ENCODE data around the gene NEB.

NEB gene

GRCh38 chr2:151774506-151774905, 40.2 kb upstream of the NEB start:
- Histone ChIP-seq H3K4me3 (ENCODE audit: extremely low read depth, insufficient read depth, low read length, poor library complexity, severe bottlenecking) (no peak overlapping the region), H3K9me3 (ENCODE audit: control insufficient read depth, low read length) (no peaks in the 10 kb centered on the region), H3K27ac (ENCODE audit: low read depth, low read length, severe bottlenecking) (no peak overlapping the region), H3K36me3 (ENCODE audit: control insufficient read depth, insufficient read depth, low read length) (peaks cover 35% of the 10 kb centered on the region), H3K4me1 (ENCODE audit: control insufficient read depth, insufficient read depth, low read length, poor library complexity, severe bottlenecking) (no peaks in the 10 kb centered on the region)
- no CpG with 5 or more reads among the region's 3 CpGs for WGBS, 2 experiments (ENCODE audit: insufficient coverage in 2 of 2)

- H3K27ac ChIP-seq (ENCODE audit: low read depth, low read length, severe bottlenecking) = no peak overlapping the region
- peaks cover 12% of the 10 kb centered on the region for H3K4me1 ChIP-seq (ENCODE audit: control insufficient read depth, insufficient read depth, low read length, poor library complexity, severe bottlenecking)
- no peaks in the 10 kb centered on the region for H3K9me3 ChIP-seq (ENCODE audit: control insufficient read depth, low read length)
- 92 to 94% methylated on average over 6 of the region's 10 CpGs for WGBS, 2 experiments (ENCODE audit: insufficient coverage in 2 of 2)
- peaks cover 19% of the 10 kb centered on the region for H3K36me3 ChIP-seq (ENCODE audit: control insufficient read depth, insufficient read depth, low read length)
- no peak overlapping the region for H3K4me3 ChIP-seq (ENCODE audit: extremely low read depth, insufficient read depth, low read length, poor library complexity, severe bottlenecking)
These were observed 37.5 kb upstream of the NEB start for GRCh38 chr2:151771599-151772358.

GRCh38 chr2:151770995-151771394, 36.7 kb upstream of the NEB start:
- no peaks in the 10 kb centered on the region for H3K9me3 ChIP-seq (ENCODE audit: control insufficient read depth, low read length)
- H3K4me3 ChIP-seq (ENCODE audit: extremely low read depth, insufficient read depth, low read length, poor library complexity, severe bottlenecking) = no peak overlapping the region
- H3K27ac ChIP-seq (ENCODE audit: low read depth, low read length, severe bottlenecking) = no peak overlapping the region
- no CpG with 5 or more reads among the region's 2 CpGs for WGBS, 2 experiments (ENCODE audit: insufficient coverage in 2 of 2)
- peaks cover 14% of the 10 kb centered on the region for H3K36me3 ChIP-seq (ENCODE audit: control insufficient read depth, insufficient read depth, low read length)
- peaks cover 18% of the 10 kb centered on the region for H3K4me1 ChIP-seq (ENCODE audit: control insufficient read depth, insufficient read depth, low read length, poor library complexity, severe bottlenecking)

GRCh38 chr2:151769606-151770005, 35.3 kb upstream of the NEB start:
- Histone ChIP-seq H3K9me3 (ENCODE audit: control insufficient read depth, low read length) (no peaks in the 10 kb centered on the region), H3K4me1 (ENCODE audit: control insufficient read depth, insufficient read depth, low read length, poor library complexity, severe bottlenecking) (peaks cover 21% of the 10 kb centered on the region), H3K36me3 (ENCODE audit: control insufficient read depth, insufficient read depth, low read length) (peaks cover under 1% of the 10 kb centered on the region), H3K27ac (ENCODE audit: low read depth, low read length, severe bottlenecking) (no peak overlapping the region), H3K4me3 (ENCODE audit: extremely low read depth, insufficient read depth, low read length, poor library complexity, severe bottlenecking) (no peak overlapping the region)
- no CpG with 5 or more reads among the region's 1 CpG for WGBS, 2 experiments (ENCODE audit: insufficient coverage in 2 of 2)

DNA sequence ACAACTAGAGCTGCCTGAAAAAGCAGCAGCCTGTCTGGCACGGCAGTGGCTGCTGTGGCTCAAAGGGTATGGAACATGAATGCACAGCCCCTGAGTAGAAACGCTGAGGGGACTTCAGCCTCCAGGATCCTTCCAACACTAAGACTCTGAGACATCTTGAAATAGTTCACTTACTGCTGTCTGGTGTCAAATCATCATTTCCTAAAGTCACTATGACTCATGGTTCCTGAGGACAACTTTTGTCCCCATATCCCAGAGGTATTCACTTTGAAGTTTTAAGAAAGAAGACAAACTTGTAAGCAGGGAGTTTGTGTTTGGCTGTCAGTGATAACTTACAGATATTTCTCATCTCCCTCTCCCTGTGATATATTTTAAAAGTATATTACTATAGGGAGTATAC, 33.3 kb upstream of the NEB start:
- peaks cover 21% of the 10 kb centered on the region for H3K4me1 ChIP-seq (ENCODE audit: control insufficient read depth, insufficient read depth, low read length, poor library complexity, severe bottlenecking)
- H3K27ac ChIP-seq (ENCODE audit: low read depth, low read length, severe bottlenecking) = no peak overlapping the region
- H3K36me3 ChIP-seq (ENCODE audit: control insufficient read depth, insufficient read depth, low read length) = no peaks in the 10 kb centered on the region
- H3K4me3 ChIP-seq (ENCODE audit: extremely low read depth, insufficient read depth, low read length, poor library complexity, severe bottlenecking) = no peak overlapping the region
- no peaks in the 10 kb centered on the region for H3K9me3 ChIP-seq (ENCODE audit: control insufficient read depth, low read length)
- WGBS, 2 experiments (ENCODE audit: insufficient coverage in 2 of 2) = 79 to 92% methylated on average over 2 of the region's 2 CpGs

- WGBS, 2 experiments (ENCODE audit: insufficient coverage in 2 of 2) = 90% methylated on average over 3 to 4 of the region's 4 CpGs
- Histone ChIP-seq H3K36me3 (ENCODE audit: control insufficient read depth, insufficient read depth, low read length) (no peaks in the 10 kb centered on the region), H3K9me3 (ENCODE audit: control insufficient read depth, low read length) (no peaks in the 10 kb centered on the region), H3K27ac (ENCODE audit: low read depth, low read length, severe bottlenecking) (no peak overlapping the region), H3K4me1 (ENCODE audit: control insufficient read depth, insufficient read depth, low read length, poor library complexity, severe bottlenecking) (peaks cover 21% of the 10 kb centered on the region), H3K4me3 (ENCODE audit: extremely low read depth, insufficient read depth, low read length, poor library complexity, severe bottlenecking) (no peak overlapping the region)
These were observed 32.3 kb upstream of the NEB start for GRCh38 chr2:151766437-151767153.

- Histone ChIP-seq H3K9me3 (ENCODE audit: control insufficient read depth, low read length) (no peaks in the 10 kb centered on the region), H3K36me3 (ENCODE audit: control insufficient read depth, insufficient read depth, low read length) (no peaks in the 10 kb centered on the region), H3K4me3 (ENCODE audit: extremely low read depth, insufficient read depth, low read length, poor library complexity, severe bottlenecking) (no peak overlapping the region), H3K27ac (ENCODE audit: low read depth, low read length, severe bottlenecking) (no peak overlapping the region), H3K4me1 (ENCODE audit: control insufficient read depth, insufficient read depth, low read length, poor library complexity, severe bottlenecking) (peaks cover 21% of the 10 kb centered on the region)
- WGBS, 2 experiments (ENCODE audit: insufficient coverage in 2 of 2) = 86 to 92% methylated on average over 8 of the region's 10 CpGs
These were observed 31.6 kb upstream of the NEB start for GRCh38 chr2:151765760-151766410.

DNA sequence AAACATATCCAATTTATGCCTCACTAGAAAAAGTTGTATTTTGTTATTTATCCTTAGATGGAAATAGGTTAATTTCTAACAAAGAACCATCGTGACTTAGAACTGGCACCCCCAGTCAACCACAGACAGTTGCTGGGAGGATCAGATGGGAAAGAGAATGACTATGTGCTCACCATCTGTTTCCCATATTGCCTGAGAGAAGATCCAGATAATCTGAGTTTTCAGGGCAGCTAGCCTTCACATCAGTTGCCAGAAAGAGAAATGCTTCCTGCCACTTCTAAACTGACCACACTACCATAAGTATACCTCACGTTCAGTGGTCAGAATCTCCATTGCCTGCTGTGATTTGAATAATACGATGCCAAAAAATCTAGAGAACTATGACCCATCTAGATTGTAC, 28.4 kb upstream of the NEB start:
- no peaks in the 10 kb centered on the region for H3K36me3 ChIP-seq (ENCODE audit: control insufficient read depth, insufficient read depth, low read length)
- H3K9me3 ChIP-seq (ENCODE audit: control insufficient read depth, low read length) = no peaks in the 10 kb centered on the region
- H3K27ac ChIP-seq (ENCODE audit: low read depth, low read length, severe bottlenecking) = no peak overlapping the region
- no peak overlapping the region for H3K4me3 ChIP-seq (ENCODE audit: extremely low read depth, insufficient read depth, low read length, poor library complexity, severe bottlenecking)
- WGBS, 2 experiments (ENCODE audit: insufficient coverage in 2 of 2) = 50 to 100% methylated on average over 1 to 2 of the region's 3 CpGs
- H3K4me1 ChIP-seq (ENCODE audit: control insufficient read depth, insufficient read depth, low read length, poor library complexity, severe bottlenecking) = peaks cover 21% of the 10 kb centered on the region

- no peak overlapping the region for H3K4me3 ChIP-seq (ENCODE audit: extremely low read depth, insufficient read depth, low read length, poor library complexity, severe bottlenecking)
- no peak overlapping the region for H3K27ac ChIP-seq (ENCODE audit: low read depth, low read length, severe bottlenecking)
- peaks cover 11% of the 10 kb centered on the region for H3K4me1 ChIP-seq (ENCODE audit: control insufficient read depth, insufficient read depth, low read length, poor library complexity, severe bottlenecking)
- H3K36me3 ChIP-seq (ENCODE audit: control insufficient read depth, insufficient read depth, low read length) = no peaks in the 10 kb centered on the region
- no peaks in the 10 kb centered on the region for H3K9me3 ChIP-seq (ENCODE audit: control insufficient read depth, low read length)
These were observed 27.4 kb upstream of the NEB start for GRCh38 chr2:151761687-151762086.

GRCh38 chr2:151761193-151761592, 26.9 kb upstream of the NEB start:
- Histone ChIP-seq H3K9me3 (ENCODE audit: control insufficient read depth, low read length) (no peaks in the 10 kb centered on the region), H3K27ac (ENCODE audit: low read depth, low read length, severe bottlenecking) (no peak overlapping the region), H3K4me3 (ENCODE audit: extremely low read depth, insufficient read depth, low read length, poor library complexity, severe bottlenecking) (no peak overlapping the region), H3K36me3 (ENCODE audit: control insufficient read depth, insufficient read depth, low read length) (no peaks in the 10 kb centered on the region), H3K4me1 (ENCODE audit: control insufficient read depth, insufficient read depth, low read length, poor library complexity, severe bottlenecking) (peaks cover 8% of the 10 kb centered on the region)
- 85 to 95% methylated on average over 3 of the region's 3 CpGs for WGBS, 2 experiments (ENCODE audit: insufficient coverage in 2 of 2)

Data from mesodermal cell (in vitro differentiated cells).